Heart left ventricle (tissue), 16 donors: ENCODE data around the gene ACOXL. TPM values are rescaled to one million over a fixed set of nuclear protein-coding genes. Genes with fewer than 3 reads are reported as not detected.

ENCODE experiments used
- ATAC-seq, 4 donors: fragments of 200-7000 bp; cut with Tn5 transposase; one replicate each; pipeline ENCODE4 v1.9.1; 2020 to 2022; ENCODE audit warnings: moderate library complexity in 4 of 4, mild to moderate bottlenecking in 3 of 4, moderate number of reproducible peaks in 1 of 4
- DNase-seq, 5 donors: peaks; one replicate each; pipeline ENCODE4 v3.0.0-alpha.2; 2020
- H3K27ac ChIP-seq, 12 donors: fragments of 200-600 bp; sonication (generic) in 4 of 12; one replicate each; pipeline versions ENCODE4 v1.5.0 to v1.8.0; 2016 to 2022; ENCODE audit warnings: mild to moderate bottlenecking in 2 of 12
- H3K27me3 ChIP-seq, 9 donors: fragments of 200-600 bp; sonication (generic) in 2 of 9; one replicate each; pipeline versions ENCODE4 v1.5.1 to v1.8.0; 2016 to 2022; ENCODE audit warnings: mild to moderate bottlenecking in 3 of 9
- H3K36me3 ChIP-seq, 9 donors: fragments of 200-600 bp; sonication (generic) in 2 of 9; one replicate each; pipeline versions ENCODE4 v1.5.0 to v1.8.0; 2018 to 2022; ENCODE audit warnings: mild to moderate bottlenecking in 2 of 9
- H3K4me1 ChIP-seq, 12 donors: fragments of 200-600 bp; sonication (generic) in 4 of 12; one replicate each; pipeline versions ENCODE4 v1.5.0 to v1.8.0; 2016 to 2022; ENCODE audit warnings: mild to moderate bottlenecking in 3 of 12
- H3K4me3 ChIP-seq, 12 donors: fragments of 200-600 bp; sonication (generic) in 4 of 12; one replicate each; pipeline versions ENCODE4 v1.5.0 to v1.8.0; 2017 to 2022; ENCODE audit warnings: mild to moderate bottlenecking in 9 of 12, moderate library complexity in 4 of 12
- H3K9me3 ChIP-seq, 12 donors: fragments of 200-600 bp; sonication (generic) in 4 of 12; one replicate each; pipeline versions ENCODE4 v1.5.0 to v1.8.0; 2016 to 2022; ENCODE audit warnings: mild to moderate bottlenecking in 1 of 12
- POLR2A ChIP-seq, 2 donors: fragments of 450-650 bp; IDR thresholded peaks; one replicate each; pipeline ENCODE4 v1.6.1; 2017; ENCODE audit warnings: antibody characterized with exemption in 2 of 2, mild to moderate bottlenecking in 2 of 2, moderate library complexity in 2 of 2
- WGBS, 4 donors: extraction: QIAGEN DNeasy Blood & Tissue Kit in 2 of 4; methylation state at CpG; one replicate each; pipeline versions ENCODE4 v1.1.5 to v1.1.7; 2013 to 2018; 5-methylcytosine and 5-hydroxymethylcytosine counted together
- intact Hi-C, 10 donors: fragments of 100-400 bp; cut with DNase I; formaldehyde crosslinking; loops; one replicate each; pipeline versions ENCODE4 v1.11.1 to v1.14.2; 2022
- polyA plus RNA-seq, 2 donors: library from polyadenylated mRNA; stranded (reverse); fragments of 200-250 nt; gene quantifications; one replicate each; pipeline ENCODE4 v1.2.3, GENCODE V29; 2013
- total RNA-seq, 9 donors: library from RNA; depleted of rRNA in 2 of 9; stranded (reverse); fragments of >200 nt in 2 of 9; fragmentation: NEBNext Ultra II Directional in 3 of 9; extraction: Animal tissue kit (Norgen Biotek cat#: 25700) in 3 of 9; gene quantifications; one replicate each; pipeline versions ENCODE4 v1.1.0 to v1.2.4, GENCODE V29; 2016 to 2023
- TF ChIP-seq, protein P1 (sequence below), 12 donors: fragments of 200-600 bp; sonication (generic) in 4 of 12; IDR thresholded peaks; one replicate each; pipeline versions ENCODE4 v1.5.0 to v1.8.0; 2018 to 2022; ENCODE audit warnings: antibody characterized with exemption in 12 of 12, mild to moderate bottlenecking in 5 of 12
- donor health status: ischemic (EF 13 %, LVEDD 7.1; RV severe dilation, severe dysfunction).
- donor health status: healthy with polysubstance abuse.
- donor health status: DM: no; HTN: yes; CAD: no.
- donor health status: DM: no; HTN: no; CAD: no.
- donor health status: ischemic (EF 25% LVEDD 6.9; RV normal size, moderate dysfunction).
- donor health status: ischemic (EF 25% LVEDD 5.7; RV mildly dilated, moderate dysfunction).
- donor health status: healthy.
- donor health status: DM: yes; HTN: yes; CAD: no.
- donor health status: ischemic (EF 35%, LVEDD 5.7; RV mildly dilated, moderate dysfunction).
- donor health status: nonischemic (EF 11% LVEDD 7.7; RV severe dilation, severe dysfunction).
- donor health status: DM: yes; HTN: yes; CAD: no.
- donor health status: PGD.
- donor health status: ischemic (EF 29% LVEDD 5.4; RV normal size, mild dysfunction).
- donor health status: nonischemic (EF 23%, LVEDD 6.1; RV moderate dilation, normal function).

Gene ACOXL
- total and polyA plus RNA-seq, 11 donors: 0.25 TPM; not detected in 10

DNA sequence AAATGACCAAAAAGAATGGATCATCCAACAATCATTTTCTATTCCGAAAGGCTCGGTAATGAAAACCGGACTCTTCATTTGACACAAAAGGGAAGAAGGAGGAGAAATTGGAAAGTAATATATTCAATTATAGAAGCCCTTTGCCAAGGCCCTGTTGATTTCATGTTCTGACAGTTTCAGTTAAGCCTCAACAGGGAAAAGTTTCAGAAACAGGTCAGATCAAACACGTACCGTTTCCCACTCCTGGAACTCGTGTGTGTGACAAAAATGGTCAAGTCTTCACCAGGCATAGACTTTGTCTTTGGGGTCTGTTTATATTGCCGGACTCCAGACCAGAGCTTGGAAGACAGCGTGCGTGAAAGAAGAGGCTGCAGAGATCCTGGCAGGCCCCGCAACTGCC lies 287.0 kb downstream of the ACOXL start:
- H3K9me3 ChIP-seq: peaks cover 0 to 2% (median 0%) of the 10 kb centered on the region in 12 donors
- no peak for TF ChIP-seq POLR2A (IDR thresholded peaks at IDR 0.05)
- TF ChIP-seq, protein P1, sequence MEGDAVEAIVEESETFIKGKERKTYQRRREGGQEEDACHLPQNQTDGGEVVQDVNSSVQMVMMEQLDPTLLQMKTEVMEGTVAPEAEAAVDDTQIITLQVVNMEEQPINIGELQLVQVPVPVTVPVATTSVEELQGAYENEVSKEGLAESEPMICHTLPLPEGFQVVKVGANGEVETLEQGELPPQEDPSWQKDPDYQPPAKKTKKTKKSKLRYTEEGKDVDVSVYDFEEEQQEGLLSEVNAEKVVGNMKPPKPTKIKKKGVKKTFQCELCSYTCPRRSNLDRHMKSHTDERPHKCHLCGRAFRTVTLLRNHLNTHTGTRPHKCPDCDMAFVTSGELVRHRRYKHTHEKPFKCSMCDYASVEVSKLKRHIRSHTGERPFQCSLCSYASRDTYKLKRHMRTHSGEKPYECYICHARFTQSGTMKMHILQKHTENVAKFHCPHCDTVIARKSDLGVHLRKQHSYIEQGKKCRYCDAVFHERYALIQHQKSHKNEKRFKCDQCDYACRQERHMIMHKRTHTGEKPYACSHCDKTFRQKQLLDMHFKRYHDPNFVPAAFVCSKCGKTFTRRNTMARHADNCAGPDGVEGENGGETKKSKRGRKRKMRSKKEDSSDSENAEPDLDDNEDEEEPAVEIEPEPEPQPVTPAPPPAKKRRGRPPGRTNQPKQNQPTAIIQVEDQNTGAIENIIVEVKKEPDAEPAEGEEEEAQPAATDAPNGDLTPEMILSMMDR (IDR thresholded peaks at IDR 0.05): no peak
- H3K27me3 ChIP-seq: no peaks in the 10 kb centered on the region
- H3K27ac ChIP-seq: no peak overlapping the region
- H3K4me1 ChIP-seq: peaks cover 0 to 9% (median 0%) of the 10 kb centered on the region in 12 donors
- no peak for DNase-seq
- H3K36me3 ChIP-seq: no peaks in the 10 kb centered on the region
- intact Hi-C loops: no loop called here
- ATAC-seq: no peak
- 84 to 92% (median 85%) methylated on average over 10 of the region's 10 CpGs for WGBS, 4 donors
- H3K4me3 ChIP-seq: no peak overlapping the region

DNA sequence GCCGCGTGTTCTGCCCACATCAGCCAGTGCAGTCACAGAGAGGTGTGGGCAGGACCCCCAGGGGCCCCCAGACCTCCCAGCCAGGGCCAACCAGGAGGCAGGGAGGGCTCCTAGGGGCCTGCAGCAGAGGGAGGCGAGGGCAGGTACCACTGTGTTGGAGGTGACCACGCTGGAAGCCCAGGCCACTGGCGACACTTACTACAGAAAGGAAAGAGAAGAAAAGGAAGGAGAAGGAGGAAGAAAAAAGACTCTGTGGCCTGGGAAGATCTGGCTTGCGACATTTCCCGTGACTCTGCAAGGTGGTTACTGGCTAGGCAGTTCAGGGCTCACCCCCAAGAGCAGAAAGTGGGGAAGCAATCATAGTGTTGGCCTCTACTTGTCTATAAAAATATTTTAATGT lies 290.3 kb downstream of the ACOXL start:
- no peaks in the 10 kb centered on the region for H3K9me3 ChIP-seq
- TF ChIP-seq POLR2A (IDR thresholded peaks at IDR 0.05): no peak
- TF ChIP-seq, protein P1 (IDR thresholded peaks at IDR 0.05): no peak
- DNase-seq (no peak), ATAC-seq (peak in 1 of 4 donors; percentile 41)
- no peaks in the 10 kb centered on the region for H3K36me3 ChIP-seq
- H3K4me3 ChIP-seq: no peak overlapping the region
- H3K27ac ChIP-seq: no peak overlapping the region
- peaks cover 0 to 9% (median 0%) of the 10 kb centered on the region in 12 donors for H3K4me1 ChIP-seq
- H3K27me3 ChIP-seq: no peaks in the 10 kb centered on the region
- WGBS, 4 donors: 77 to 90% (median 87%) methylated on average over 7 of the region's 7 CpGs
- intact Hi-C loops: no loop called here

DNA sequence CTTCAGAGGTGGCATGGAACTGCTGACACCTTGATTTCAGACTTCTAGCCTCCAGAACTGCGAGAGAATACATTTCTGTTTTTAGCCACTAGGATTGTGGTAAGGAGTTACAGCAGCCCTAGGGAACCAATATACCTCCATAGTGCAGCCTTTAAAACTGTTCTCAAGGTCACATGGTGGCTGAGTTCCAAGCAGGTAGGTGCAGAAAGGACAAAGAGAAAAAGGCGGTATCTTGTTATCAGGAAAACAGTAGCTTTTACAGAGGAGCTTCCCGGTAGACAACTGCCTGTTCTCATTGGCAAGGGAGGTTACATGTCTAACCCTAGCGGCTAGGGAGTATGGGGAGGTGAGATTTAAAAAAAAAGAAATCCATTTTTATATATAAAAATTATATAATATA lies 292.1 kb downstream of the ACOXL start:
- no peaks in the 10 kb centered on the region for H3K36me3 ChIP-seq
- no peak for ATAC-seq
- WGBS, 4 donors: 84 to 93% (median 89%) methylated on average over 4 of the region's 4 CpGs

DNA sequence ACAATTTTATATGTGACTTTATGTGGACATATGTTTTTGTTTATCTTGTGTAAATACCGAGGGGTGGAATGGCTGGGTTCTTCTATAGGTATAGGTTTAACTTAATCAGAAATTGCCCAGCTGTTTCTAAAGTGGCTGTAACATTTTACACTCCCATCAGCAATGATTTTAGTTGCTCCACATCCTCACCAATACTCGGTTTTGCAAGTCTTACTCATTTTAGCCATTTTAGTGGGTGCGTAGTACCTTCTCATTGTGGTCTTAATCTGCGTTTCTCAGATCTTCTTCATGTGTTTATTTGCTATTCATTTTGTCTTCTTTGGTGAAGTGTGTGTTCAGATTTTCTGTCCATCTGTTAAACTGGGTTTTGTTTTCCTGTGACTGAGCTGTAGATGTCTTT lies 292.9 kb downstream of the ACOXL start:
- DNase-seq (no peak), ATAC-seq (no peak)
- Histone ChIP-seq H3K4me1 (peaks cover 0 to 16% (median 0%) of the 10 kb centered on the region in 12 donors), H3K9me3 (peaks cover 0 to 4% (median 0%) of the 10 kb centered on the region in 12 donors), H3K4me3 (no peak overlapping the region), H3K27ac (no peak overlapping the region), H3K27me3 (no peaks in the 10 kb centered on the region), H3K36me3 (no peaks in the 10 kb centered on the region)
- WGBS, 4 donors: 79 to 91% (median 82%) methylated on average over 4 of the region's 4 CpGs
- intact Hi-C loops: no loop called here
- TF ChIP-seq POLR2A (IDR thresholded peaks at IDR 0.05): no peak
- TF ChIP-seq, protein P1 (IDR thresholded peaks at IDR 0.05): no peak

More for the DNA sequence above, 292.1 kb downstream of the ACOXL start:
- Histone ChIP-seq H3K4me3 (no peak overlapping the region), H3K27ac (no peak overlapping the region), H3K27me3 (no peaks in the 10 kb centered on the region), H3K4me1 (peaks cover 0 to 14% (median 0%) of the 10 kb centered on the region in 12 donors), H3K9me3 (peaks cover 0 to 4% (median 0%) of the 10 kb centered on the region in 12 donors)
- intact Hi-C loops: no loop called here
- TF ChIP-seq, protein P1 (IDR thresholded peaks at IDR 0.05): no peak
- no peak for TF ChIP-seq POLR2A (IDR thresholded peaks at IDR 0.05)
- no peak for DNase-seq
